K562 (cell line): Measurements from ENCODE around the gene ARHGAP9. TPM values are rescaled to one million over a fixed set of nuclear protein-coding genes. Genes with fewer than 3 reads are reported as not detected.
A peak's percentile ranks its signal among the peaks of the same experiment; 100 is the strongest.

Experiments
- BMI1 ChIP-seq: fragments of 150-350 bp; IDR thresholded peaks from 2 replicates; pipeline ENCODE4 v1.6.1; 2014; ENCODE audit warnings: low read length
- CBX3 ChIP-seq, 2 experiments: IDR thresholded peaks; 1 replicate in 1 of 2; 2 replicates in 1 of 2; pipeline ENCODE4 v1.6.1; 2012; ENCODE audit warnings: inconsistent platforms in 2 of 2, low read length in 2 of 2, borderline replicate concordance in 1 of 2, control low read depth in 1 of 2
- CTBP1 ChIP-seq: fragments of 450-650 bp; IDR thresholded peaks from 2 replicates; pipeline ENCODE4 v1.6.1; 2016; ENCODE audit warnings: borderline replicate concordance
- EWSR1 ChIP-seq: fragments of 450-650 bp; IDR thresholded peaks from 2 replicates; pipeline ENCODE4 v1.6.1; 2018; ENCODE audit warnings: borderline replicate concordance, mild to moderate bottlenecking, low read depth, moderate library complexity; ENCODE audit not compliant: partially characterized antibody
- MAZ ChIP-seq, 2 experiments: fragments of 450-650 bp in 1 of 2; sonication (generic) in 1 of 2; formaldehyde crosslinking; IDR thresholded peaks in 1 of 2; conservative IDR thresholded peaks in 1 of 2; 2 replicates each; pipeline versions ENCODE4 v1.4.0 to v1.5.0; 2020; ENCODE audit warnings: mild to moderate bottlenecking in 1 of 2, missing genetic modification reagents in 1 of 2
- PHTF2 ChIP-seq: fragments of 250-450 bp; sonication (Bioruptor Pico); IDR thresholded peaks from 2 replicates; pipeline ENCODE4 v1.5.0; 2021; ENCODE audit warnings: mild to moderate bottlenecking
- ZNF57 ChIP-seq: fragments of 450-650 bp; formaldehyde crosslinking; IDR thresholded peaks from 2 replicates; pipeline ENCODE4 v1.4.0; 2020; ENCODE audit warnings: mild to moderate bottlenecking, moderate library complexity
- ZNF780A ChIP-seq: fragments of 250-450 bp; sonication (Bioruptor Pico); IDR thresholded peaks from 2 replicates; pipeline ENCODE4 v1.5.0; 2021; ENCODE audit warnings: mild to moderate bottlenecking
- polyA plus RNA-seq, 8 experiments: library from polyadenylated mRNA; depleted of rRNA in 4 of 8; stranded (reverse) in 5 of 8; unstranded in 3 of 8; fragments of >200 nt; fragmentation: Nextera tagmentation in 2 of 8; fragmentation: Illumina TruSeq in 1 of 8; extraction: Ambion mirVana in 2 of 8; extraction: Trizol in 1 of 8; gene quantifications; 2 replicates each; pipeline versions ENCODE4 v1.2.1 to v1.2.3, GENCODE V29; 2011 to 2014; ENCODE audit warnings: inconsistent platforms in 1 of 8, missing spikeins in 1 of 8
- total RNA-seq, 7 experiments: library from RNA; depleted of rRNA in 6 of 7; stranded (reverse); fragments of >200 nt in 6 of 7; fragmentation: Illumina TruSeq in 2 of 7; extraction: Trizol in 2 of 7; gene quantifications; 2 replicates each; pipeline versions ENCODE4 v1.2.1 to v1.2.3, GENCODE V29; 2011 to 2021; ENCODE audit warnings: low replicate concordance in 1 of 7
- TF ChIP-seq, protein P1 (sequence below): fragments of 450-650 bp; formaldehyde crosslinking; IDR thresholded peaks from 2 replicates; pipeline ENCODE4 v1.4.0; 2022; ENCODE audit warnings: missing genetic modification characterization

The ARHGAP9 gene
- total and polyA plus RNA-seq, 9 of the 15 experiments (the other 6 are each of a cell fraction or from before 2014, with no cell fraction given): 1.5 to 10.2 (median 5.1) TPM

DNA sequence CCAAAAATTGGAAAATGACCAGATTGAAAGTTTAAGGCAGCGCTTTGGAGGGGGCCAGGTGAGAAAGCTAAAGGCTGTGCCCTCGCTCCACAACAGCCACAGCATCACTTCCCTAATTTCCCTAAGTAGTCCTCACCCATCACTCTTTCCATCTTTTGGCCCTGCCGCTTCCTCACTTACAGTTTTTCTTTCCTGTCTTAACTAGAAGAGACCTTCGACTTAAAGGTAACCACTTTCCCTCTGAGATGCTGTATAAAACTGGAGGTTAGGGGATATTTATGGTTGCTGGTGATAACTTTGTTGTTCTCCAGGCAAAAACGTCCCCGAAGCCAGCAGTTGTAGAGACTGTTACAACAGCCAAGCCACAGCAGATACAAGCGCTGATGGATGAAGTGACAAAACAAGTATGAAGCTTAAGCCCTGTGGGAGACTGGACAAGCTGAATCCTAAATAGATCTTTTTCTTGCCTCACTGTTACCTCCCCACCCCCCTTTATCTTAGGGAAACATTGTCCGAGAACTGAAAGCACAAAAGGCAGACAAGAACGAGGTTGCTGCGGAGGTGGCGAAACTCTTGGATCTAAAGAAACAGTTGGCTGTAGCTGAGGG, 36.4 kb upstream of the ARHGAP9 start (continued):
- TF ChIP-seq CBX3 (IDR thresholded peaks at IDR 0.05; ENCODE audit: borderline replicate concordance in 1 of 2, low read length in 2 of 2): peak in 1 of 2 experiments; percentile 27; a peak in 1 of 3 replicates
- no peak for TF ChIP-seq BMI1
- TF ChIP-seq CTBP1: peak; percentile 80
- peak in 1 of 2 experiments; percentile 47; a peak in 2 of 4 replicates for TF ChIP-seq MAZ (CRISPR knock-in tag; conservative IDR thresholded peaks at IDR 0.05 in 1 of 2, IDR thresholded peaks at IDR 0.05 in 1 of 2)
- TF ChIP-seq, protein P1, sequence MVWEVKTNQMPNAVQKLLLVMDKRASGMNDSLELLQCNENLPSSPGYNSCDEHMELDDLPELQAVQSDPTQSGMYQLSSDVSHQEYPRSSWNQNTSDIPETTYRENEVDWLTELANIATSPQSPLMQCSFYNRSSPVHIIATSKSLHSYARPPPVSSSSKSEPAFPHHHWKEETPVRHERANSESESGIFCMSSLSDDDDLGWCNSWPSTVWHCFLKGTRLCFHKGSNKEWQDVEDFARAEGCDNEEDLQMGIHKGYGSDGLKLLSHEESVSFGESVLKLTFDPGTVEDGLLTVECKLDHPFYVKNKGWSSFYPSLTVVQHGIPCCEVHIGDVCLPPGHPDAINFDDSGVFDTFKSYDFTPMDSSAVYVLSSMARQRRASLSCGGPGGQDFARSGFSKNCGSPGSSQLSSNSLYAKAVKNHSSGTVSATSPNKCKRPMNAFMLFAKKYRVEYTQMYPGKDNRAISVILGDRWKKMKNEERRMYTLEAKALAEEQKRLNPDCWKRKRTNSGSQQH (CRISPR knock-in tag): peak; percentile 79
- TF ChIP-seq EWSR1: no peak
- no peak for TF ChIP-seq ZNF57 (CRISPR knock-in tag)
- peak; percentile 22; the same call in 1 of the 2 replicates for TF ChIP-seq PHTF2
- peak; percentile 53; the same call in 1 of the 2 replicates for TF ChIP-seq ZNF780A (CRISPR knock-in tag)
